MM.1S (cell line): ENCODE data around the gene B3GNT8.

ENCODE experiments used
- CTCF ChIP-seq: fragments of 300-600 bp; sonication (generic); IDR thresholded peaks from 2 replicates; pipeline ENCODE4 v1.5.1; 2016; ENCODE audit warnings: antibody characterized with exemption, low read length, mixed read lengths
- EZH2phosphoT487 ChIP-seq: fragments of 300-600 bp; sonication (generic); IDR thresholded peaks from 2 replicates; pipeline ENCODE4 v1.6.1; 2018; ENCODE audit warnings: antibody characterized with exemption, low read length

GRCh38 chr19:41401483-41401882 is 25.7 kb downstream of the B3GNT8 start:
- no peak for TF ChIP-seq EZH2phosphoT487
- TF ChIP-seq CTCF, result no peak
